ENCODE results near the gene TSEN54.
"Not testable (repeated sequence)": the region's sequence is repeated elsewhere in the genome, so short reads cannot be mapped to it uniquely, and the experiment has no call there.

The TSEN54 gene

DNA sequence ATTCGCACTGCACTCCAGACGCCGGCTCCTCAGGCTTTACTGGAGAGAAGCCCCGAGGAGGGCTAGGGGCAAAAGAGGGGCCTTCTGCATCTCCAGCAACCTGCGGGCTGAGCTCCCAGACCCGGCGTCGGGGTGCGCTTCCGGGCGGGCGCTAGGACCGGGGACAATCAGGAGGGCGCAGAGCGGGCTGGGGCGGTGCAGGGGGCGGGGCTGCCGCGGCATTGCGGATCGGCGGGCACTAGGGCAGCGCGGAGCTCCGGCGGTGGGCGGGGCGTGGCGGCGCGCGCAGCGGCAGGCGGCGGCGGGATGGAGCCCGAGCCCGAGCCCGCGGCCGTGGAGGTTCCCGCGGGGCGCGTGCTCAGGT is at the start of gene TSEN54:
TSEN54 (plus strand) TSS at position 274 of the 364 bp plus-strand sequence; CDS start at position 307, 33 bp downstream.
- no peak for FAIRE-seq

DNA sequence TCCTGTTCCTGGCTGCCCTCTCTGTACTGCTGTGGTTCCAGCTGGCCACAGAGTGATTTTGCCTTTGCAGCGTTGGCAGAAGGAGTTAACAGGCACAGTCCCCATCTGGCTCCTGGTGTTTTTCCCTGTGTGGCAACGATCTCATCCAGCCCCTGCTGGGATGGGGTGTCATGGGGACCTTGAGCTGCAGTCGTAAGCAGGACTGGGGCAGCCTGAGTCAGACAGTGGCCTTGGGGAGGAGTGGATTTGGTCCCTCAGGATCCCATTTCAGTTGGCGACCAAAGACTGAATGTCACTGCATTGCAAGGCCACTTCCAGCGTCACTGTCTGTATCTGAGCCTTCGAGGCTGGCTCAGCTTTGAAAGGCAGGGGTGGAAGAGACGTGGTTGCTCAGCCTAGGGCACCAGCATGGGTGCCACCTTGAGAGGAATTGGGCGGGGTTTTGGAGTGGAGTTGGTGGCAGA is 48.0 kb upstream of the TSEN54 start:
- FAIRE-seq = no peak

DNA sequence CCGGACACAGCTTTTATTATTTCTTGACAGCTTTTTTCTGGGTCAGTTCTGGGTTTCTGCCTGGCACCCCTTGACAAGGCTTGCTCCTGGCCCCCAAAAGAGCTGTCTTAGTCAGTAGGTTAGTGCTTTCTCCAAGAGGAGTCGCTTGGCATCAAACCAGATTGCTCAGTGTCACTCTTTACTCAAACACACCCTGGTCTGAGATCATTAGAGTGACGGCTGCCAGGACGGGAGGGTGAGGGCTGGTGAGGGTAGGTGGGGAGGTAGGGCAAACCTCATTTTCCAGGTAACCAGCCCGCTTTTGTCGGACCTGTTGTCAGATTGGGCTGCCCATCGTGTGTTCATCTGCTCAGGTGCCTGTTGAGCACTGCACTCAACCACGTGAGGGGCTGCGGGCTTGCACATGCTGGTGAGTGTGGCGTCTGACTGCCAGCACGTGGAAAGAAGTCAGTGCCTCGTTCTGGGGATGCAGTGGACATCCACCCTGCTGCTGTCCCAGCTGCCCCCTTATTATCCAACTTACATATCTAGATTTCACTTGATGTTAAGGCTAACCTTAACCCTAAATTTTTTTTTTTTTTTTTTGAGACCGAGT is 47.5 kb upstream of the TSEN54 start:
- FAIRE-seq = no peak

DNA sequence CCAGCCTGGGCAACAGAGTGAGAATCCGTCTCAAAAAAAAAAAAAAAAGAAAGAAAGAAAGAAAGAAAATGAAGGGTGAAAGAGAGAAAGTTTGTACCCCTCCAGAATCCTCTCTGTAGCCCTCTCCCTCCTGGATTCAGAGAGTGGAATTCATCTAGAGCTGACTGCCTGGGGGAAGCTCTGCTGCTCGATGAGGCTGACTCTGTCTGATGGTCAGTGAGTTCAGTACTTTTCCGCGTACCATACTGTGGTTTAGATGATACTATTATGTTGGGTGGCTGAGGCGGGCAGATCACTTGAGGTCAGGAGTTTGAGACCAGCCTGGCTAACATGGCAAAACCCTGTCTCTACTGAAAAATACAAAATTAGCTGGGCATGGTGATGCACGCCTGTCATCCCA is 45.1 kb upstream of the TSEN54 start:
- no peak for FAIRE-seq

DNA sequence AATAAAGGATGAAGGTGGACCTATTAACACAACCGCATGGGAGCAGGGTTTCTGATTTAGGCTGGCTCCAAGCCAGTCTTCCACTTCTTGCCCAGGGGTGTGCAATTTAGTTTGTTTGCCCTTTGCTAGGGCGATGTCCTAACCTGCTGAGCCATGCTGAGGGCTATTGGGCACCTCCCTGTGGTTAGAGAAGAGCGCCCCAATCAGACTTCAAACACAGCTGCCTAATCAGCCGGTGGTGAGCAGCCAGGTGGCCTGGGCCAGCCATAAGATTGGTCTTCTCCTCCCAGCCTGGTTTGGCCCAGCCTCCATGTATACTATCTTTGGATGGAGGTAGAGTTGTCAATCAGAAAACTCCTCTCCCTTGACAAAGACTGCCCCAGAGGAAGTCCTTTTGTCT is 44.2 kb upstream of the TSEN54 start:
- no peak for FAIRE-seq

DNA sequence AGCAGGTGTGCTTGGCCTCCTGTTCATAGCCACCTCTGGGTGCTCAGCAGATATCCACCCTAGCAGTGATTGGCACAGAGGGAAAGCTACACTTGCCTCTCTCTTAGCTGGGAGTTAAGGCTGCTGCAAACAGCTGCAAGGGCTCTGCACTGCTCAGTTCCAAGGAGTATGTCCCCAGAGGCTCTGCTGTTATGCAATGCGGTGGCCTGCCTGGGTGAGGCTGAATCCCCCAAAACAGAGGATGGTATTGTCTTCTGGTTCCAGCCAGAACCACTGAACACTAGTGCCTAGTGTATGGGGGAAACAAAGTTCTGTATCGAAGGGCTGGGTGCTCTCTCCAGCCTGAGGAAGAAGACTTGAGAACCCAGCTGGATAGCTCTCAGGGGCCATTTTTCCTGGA is 43.1 kb upstream of the TSEN54 start:
- FAIRE-seq = no peak

DNA sequence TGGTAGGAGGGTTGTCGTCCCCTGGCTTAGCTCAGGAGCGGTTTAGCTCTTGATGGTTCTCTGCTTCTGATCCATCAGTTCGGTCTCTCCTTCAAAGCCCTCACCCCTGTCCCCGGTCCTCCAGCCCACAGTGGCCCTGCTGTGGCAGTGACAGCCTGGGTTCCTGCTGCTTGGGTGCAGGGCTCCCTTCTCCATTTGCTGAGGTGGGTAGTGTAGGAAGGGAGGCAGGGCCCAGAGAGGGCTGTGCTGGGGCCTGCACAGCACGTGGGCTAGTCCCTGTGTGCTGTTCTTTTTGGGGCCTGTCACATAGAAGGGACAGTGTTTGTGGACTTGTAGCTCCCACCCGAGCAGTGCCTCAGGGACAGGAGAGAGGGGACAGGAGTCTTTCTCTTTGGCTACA is 41.6 kb upstream of the TSEN54 start:
- FAIRE-seq = no peak

DNA sequence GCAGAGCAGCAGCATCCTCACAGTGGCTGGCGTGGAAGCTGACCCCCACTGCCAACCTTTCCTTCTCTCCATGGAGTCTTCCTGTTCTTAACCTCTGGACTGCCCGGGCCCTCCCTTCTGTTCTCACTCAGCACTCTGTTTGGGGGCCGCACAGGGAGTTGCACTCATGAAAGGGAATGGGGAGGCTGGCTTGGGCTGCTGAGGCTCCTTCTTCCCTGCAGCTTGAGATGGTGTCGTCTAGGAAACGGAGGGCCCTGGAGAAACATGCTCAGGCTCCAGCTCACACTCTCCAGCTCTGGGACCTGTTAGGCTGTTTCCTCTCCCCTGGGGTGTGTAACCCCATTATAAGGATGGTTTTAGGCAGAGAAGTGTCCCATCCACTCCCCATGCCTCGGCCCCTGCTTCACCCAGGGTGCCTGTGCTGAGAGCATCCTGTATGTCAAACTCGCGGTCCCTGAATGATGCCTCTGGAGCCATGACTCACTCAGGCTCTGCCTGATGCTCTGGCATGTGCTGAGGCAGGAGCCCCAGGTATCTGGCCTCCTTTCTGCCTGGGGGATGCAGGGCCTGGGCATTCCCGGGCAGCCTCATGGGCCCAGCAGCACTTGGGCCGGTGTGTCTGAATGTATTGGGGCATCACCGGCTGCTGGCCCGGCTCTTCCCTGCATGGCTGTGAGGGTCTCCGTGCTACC is 41.0 kb upstream of the TSEN54 start:
- no peak for FAIRE-seq

DNA sequence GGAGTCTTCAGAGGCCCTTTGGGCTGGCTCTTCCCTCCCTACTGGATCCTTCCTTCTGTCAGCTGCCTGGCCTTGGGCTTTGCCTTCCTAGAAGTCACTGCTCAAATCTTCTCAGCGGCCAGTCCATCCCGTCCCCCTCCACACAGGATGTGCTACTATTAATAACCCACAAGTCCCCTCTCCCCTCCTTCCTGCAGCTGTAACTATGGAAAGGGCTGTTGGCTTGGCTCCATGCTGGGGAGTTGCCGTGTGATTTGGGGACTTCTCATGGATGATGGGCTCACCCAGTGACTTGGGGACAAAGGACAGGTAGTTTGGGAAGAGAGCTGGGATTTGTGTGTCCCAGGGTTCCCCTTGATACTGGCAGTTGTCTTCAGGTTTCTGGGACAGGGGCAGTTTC is 40.5 kb upstream of the TSEN54 start:
- FAIRE-seq = no peak

DNA sequence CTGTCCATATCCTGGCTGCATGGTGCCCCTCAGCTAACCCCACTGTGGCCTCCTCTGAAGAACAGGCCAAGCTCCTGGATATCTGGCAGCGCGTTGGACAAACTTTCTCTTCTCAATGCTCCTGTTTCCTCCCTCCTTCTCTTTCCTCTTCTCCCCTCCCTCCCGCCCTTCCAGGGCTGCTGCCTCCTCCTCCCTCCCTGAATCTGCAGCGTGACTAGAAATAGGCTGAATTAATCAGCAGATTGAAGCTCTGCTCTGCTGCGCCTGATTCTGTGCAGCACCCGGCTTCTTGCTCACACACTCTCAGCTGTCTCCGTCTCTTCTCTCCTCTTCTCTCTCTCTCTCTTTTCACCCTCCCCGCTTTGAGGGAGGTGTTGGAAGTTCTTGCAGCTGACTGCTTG is 40.1 kb upstream of the TSEN54 start:
- no peak for FAIRE-seq

DNA sequence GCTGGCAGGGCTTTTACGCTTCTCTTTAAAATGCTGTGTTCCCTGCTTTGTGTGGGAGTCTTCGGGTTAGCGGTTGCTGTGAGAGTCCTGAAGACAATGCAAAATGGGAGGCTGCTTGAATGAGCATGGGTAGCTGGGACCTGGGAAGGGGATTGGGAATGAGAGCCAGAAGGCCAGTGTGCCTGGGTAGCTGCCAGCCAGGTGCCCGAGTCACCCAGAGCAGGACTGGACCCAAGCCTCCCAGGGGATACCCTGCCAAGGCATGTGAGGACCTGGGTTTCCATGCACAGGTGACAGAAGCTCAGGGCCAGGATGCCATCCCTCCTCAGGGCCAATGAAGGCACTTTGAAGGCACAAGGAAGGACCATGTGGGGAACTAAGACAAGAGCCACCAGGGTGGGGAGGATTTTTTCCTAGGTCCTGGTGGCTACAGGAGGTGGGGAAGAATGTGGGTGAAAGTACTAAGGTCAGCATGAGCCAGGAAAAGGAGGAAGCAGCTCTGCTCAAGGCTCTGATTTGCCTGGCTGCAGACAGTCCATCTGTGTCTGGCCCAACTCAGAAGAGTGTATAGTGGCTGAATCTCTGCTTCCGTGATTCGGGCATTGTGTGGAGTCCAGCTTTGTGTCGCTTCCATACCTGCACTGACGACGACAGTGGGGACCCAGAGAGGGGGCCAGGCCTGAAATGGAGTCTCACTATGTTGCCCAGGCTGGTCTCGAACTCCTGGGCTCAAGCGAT is 39.4 kb upstream of the TSEN54 start:
- no peak for FAIRE-seq

DNA sequence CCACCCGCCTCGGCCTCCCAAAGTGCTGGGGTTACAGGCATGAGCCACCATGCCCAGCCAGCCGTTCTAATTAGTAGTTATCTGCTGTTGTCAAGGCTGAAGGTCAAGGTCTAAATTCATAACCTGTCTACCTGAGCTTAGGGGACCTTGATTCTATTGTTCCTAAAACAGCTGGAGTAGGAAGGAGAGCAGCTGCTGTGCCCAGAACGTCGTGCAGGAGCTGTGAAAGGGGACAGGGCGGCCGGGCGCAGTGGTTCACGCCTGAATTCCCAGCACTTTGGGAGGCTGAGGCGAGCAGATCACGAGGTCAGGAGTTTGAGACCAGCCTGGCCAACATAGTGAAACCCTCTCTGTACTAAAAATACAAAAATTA is 38.9 kb upstream of the TSEN54 start:
- FAIRE-seq = not testable (repeated sequence)

DNA sequence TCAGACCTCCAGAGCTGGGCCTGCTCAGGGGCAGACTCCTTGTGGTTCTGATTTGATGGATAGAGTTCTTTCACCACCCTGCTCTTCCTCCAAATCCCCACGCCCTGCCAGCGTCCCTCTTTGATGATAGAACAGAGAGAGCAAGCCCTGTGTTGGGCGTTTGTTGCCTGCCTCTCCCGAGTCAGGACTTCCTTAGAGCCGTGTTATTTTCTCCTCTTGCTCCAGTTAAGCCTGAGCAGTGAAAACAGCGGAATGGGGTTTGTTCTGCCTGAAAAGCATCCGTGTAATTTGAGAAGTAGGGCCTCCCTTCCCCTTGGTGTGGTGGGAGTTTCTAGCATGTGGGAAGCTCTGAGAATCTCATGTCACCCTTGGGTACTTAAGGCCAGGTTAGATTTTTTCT is 37.8 kb upstream of the TSEN54 start:
- no peak for FAIRE-seq

DNA sequence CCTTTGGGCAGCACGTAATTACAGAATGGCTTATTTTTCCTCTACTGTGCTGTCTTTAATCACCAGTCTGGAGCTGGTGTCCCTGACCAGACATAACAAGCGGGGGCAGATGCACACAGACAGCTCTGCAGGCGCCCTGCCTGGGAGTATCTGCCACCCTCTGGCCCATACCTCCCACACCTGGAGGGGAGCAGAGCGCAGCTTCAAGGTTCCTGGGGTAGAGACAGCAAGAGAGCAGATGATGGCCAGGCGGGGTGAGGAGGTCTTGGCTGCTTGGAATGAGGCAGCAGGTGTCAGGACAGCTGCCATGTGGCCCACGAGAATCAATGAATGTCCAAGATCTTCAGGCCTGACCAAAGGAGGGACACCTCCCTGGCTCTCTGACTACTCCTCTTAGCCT is 36.0 kb upstream of the TSEN54 start:
- FAIRE-seq = no peak

DNA sequence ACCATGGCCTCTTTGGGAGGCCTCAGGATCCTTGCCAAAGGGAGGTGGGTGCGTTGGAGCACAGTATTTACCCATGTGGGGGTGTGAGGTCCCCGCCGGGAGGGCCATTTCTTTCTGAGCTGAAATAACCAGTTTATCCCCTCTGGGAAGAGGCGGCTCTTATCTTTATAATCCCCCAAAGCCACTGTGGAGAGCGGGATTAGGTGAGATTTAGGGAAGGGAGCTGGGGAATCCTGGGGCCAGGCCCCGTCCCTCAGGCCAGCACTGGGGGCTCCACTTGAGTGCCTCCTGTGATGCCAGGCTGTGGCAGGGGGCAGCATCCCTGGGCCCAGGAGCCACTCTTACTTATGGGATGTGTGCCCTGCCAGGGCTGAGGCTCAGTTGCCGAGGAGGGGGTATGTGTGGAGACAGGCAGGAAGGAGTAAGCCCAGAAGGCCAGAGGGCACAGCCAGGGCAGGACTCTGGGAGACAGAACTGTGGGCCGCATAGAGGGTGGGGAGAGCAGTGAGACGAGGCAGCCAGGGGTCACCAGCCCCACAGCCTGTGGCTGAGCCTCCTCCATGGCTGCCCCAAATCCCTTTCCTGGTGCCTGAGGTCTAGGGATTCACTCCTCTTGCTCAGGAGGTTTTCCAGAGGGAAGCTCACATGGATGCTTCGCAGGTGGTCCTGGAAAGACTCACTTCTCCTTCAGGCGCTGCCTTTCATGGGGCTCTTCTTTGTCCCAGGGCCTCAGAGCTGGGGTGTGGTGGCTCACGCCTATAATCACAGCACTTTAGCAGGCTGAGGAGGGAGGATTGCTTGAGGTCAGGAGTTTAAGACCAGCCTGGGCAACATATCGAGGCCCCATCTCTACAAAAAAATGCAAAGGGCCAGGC is 34.9 kb upstream of the TSEN54 start:
- no peak for FAIRE-seq

DNA sequence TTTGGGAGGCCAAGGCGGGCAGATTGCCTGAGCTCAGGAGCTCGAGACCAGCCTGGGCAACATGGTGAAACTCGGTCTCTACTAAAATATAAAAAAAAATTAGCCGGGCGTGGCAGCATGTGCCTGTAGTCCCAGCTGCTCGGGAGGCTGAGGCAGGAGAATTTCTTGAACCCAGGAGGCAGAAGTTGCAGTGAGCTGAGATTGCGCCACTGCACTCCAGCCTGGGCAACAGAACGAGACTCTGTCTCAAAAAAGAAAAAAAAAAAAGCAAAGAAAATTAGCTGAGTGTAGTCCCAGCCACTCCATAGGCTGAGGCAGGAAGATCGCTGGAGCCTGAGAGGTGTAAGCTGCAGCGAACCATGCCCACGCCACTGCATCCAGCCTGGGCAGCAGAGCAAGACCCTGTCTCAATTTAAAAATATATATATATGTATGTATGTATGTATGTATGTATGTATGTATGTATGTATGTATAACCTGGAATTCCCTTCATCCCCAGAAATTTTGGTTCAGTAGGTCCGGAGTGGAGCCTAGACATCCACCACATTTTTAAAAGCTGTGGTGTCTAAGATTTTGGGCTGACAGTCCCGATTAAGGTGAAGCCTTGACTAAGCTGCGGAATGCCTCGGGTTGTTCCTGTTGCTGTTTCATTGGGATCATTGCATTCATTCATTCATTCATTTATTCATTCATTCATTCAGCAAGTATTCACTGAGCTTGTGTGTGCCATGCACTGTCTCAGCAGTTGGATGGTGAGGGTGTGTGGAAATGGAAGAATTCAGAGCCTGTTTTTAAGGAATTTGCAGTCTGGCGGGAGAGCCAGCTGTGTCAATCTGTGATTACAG is 34.0 kb upstream of the TSEN54 start:
- FAIRE-seq = no peak

DNA sequence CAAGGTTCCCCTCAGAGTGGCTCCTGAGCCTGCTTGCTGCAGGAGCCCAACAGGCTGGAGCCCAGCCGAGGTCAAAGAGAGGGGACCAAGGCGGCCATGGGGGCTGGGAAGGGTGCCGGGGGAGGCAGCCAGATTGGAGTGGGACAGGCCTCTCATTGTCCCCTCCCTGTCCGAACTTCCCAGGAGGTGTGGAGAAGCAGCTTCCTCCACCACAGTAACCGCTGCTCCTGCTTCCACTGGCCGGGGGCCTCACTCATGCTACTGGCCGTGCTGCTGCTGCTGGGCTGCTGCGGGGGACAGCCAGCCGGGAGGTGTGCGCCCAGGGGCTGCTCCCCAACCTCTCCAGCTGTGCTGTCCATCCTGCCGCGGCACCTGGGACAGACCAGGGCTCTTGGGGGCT is 30.6 kb upstream of the TSEN54 start:
- FAIRE-seq = no peak

DNA sequence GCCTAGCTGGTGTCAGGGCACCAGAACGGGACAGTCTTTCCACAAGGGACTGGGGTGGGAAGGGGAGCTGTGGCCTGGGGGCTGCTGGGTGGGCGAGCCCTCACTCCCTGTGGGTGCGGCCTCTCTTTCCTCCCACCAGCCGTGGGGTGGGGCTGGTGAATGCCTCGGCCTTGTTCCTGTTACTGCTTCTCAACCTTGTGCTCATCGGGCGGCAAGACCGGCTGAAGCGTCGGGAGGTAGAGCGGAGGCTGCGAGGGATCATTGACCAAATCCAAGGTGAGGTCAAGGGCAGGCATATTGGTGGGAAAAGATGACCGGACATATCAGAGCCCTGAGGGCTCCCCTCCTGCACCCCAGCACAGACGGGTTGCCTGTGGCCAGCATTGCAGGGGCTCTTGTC is 30.2 kb upstream of the TSEN54 start:
- FAIRE-seq = no peak

DNA sequence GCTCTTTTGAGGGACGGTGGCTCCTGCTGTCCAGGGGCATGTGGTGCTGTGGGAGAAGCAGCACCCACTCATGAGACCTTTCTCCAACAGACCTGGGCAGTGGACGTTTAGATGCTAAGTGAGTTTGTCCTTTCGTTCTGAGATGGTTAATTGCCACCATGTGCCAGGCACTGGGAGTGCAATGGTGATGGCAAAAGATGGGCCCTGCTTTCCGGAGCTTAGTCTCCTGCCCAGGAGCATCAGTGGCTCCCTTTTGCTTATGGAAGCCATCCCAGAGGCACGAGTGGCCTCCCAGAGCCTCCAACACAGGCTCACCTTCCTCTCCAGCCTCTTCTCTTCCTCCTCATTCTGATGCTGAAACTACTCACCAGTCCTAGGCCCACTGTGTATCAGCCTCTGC is 29.4 kb upstream of the TSEN54 start:
- FAIRE-seq = no peak

DNA sequence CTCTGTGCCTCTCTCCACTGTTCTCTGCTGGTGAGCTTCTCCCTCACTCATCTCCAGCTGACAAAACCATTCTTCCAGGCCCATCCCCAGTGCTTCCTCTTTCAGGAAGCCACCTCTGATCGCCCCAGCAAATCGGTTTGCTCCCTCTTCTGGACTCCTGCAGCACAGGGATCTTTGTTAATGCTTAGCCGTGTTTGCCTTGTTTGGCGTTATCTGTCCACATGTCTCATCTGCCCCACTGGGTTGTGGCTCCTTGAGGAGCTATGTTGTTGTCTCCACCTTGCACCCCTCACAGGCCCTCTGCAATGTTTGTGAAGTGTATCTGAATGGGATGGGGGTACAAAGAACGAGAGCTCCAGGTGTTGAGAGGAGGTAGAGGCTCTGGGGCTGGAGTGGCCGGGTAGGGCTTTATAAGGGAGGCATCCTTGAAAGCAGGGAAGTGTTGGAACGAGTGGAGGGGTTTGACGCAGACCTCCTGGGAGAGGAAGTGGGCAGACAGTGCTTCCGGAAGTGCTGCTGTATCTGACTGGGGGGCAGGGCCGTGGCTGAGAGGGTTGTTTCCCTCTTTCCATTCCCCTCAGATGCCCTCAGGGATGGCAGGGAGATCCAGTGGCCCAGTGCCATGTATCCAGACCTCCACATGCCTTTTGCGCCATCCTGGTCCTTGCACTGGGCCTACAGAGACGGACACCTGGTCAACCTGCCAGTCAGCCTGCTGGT is 28.8 kb upstream of the TSEN54 start:
- no peak for FAIRE-seq

DNA sequence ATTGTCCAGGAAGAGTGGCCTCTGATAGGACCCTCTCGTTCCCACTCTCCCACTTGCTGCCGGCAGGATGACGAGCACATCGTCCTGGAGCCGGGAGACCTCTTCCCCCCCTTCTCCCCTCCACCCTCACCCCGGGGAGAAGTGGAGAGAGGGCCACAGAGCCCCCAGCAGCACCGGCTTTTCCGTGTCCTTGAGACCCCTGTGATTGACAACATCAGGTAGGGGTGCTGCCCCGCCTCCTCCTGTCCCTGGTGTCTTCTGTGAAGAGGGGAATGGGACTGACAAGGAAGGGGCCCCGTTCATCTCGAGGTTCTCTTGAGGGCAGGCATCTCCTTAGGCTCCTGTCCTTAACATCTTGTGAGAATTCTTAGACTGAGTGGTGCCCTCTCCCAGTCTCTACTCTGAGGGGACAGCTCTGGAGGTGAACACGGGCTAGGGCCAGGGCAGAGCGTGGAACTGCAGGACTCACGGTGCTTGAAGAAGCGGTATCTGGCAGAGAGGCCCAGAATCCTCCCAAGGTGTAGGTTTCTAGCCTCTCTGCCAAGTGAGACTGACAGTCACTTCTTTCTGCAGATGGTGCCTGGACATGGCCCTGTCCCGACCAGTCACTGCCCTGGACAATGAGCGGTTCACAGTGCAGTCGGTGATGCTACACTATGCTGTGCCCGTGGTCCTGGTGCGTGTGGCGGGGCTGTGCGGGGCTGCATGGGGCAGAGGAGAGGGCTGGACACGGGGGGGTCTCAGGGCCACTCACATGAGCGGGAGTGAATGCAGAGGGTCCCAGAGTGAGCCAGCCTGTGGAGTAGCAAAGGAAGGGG is 27.4 kb upstream of the TSEN54 start:
- no peak for FAIRE-seq

Data from A204.1 (cell line).